Measurements from ENCODE around the gene PRUNE2.

GRCh38 chr9:76688471-76689238 lies 217.3 kb downstream of the PRUNE2 start:
- TF ChIP-seq, protein P1, sequence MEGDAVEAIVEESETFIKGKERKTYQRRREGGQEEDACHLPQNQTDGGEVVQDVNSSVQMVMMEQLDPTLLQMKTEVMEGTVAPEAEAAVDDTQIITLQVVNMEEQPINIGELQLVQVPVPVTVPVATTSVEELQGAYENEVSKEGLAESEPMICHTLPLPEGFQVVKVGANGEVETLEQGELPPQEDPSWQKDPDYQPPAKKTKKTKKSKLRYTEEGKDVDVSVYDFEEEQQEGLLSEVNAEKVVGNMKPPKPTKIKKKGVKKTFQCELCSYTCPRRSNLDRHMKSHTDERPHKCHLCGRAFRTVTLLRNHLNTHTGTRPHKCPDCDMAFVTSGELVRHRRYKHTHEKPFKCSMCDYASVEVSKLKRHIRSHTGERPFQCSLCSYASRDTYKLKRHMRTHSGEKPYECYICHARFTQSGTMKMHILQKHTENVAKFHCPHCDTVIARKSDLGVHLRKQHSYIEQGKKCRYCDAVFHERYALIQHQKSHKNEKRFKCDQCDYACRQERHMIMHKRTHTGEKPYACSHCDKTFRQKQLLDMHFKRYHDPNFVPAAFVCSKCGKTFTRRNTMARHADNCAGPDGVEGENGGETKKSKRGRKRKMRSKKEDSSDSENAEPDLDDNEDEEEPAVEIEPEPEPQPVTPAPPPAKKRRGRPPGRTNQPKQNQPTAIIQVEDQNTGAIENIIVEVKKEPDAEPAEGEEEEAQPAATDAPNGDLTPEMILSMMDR (IDR thresholded peaks at IDR 0.05), result no peak
- TF ChIP-seq POLR2A (IDR thresholded peaks at IDR 0.05), result no peak

All from heart left ventricle (tissue), 13 donors.